ENCODE results near the gene MSRB1.

DNA sequence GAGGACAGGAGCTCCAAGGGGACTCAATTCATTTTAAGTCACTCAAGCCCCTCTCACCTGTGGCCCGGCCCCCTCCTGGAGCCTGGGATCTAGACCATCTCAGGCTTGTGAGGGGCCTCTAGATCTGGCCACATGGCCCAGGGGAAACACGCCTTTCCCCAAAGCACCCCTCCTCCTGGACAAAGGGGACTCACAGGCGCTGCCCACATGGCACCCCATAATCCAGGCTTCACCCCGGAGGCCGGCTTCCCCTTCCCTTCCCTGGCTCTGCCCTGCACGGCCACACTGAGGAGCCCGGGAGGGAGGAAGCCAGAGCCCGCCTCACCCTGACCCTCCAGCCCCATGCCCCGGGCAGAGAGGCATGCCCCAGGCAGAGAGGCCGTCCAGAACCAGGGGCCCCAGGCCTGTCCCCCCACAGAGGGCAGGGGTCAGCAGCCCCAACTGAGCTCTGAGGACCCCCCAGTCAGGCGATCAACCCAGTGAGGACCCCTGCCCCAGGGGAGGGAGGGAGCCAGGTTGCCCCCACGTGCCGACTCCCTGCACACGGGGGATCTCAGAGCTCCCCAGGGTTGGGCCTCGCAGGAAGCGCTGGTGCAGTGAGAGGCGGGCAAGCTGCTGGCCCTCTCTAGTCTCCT is 35.7 kb downstream of the MSRB1 start:
- TF ChIP-seq, protein P1, sequence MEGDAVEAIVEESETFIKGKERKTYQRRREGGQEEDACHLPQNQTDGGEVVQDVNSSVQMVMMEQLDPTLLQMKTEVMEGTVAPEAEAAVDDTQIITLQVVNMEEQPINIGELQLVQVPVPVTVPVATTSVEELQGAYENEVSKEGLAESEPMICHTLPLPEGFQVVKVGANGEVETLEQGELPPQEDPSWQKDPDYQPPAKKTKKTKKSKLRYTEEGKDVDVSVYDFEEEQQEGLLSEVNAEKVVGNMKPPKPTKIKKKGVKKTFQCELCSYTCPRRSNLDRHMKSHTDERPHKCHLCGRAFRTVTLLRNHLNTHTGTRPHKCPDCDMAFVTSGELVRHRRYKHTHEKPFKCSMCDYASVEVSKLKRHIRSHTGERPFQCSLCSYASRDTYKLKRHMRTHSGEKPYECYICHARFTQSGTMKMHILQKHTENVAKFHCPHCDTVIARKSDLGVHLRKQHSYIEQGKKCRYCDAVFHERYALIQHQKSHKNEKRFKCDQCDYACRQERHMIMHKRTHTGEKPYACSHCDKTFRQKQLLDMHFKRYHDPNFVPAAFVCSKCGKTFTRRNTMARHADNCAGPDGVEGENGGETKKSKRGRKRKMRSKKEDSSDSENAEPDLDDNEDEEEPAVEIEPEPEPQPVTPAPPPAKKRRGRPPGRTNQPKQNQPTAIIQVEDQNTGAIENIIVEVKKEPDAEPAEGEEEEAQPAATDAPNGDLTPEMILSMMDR (IDR thresholded peaks at IDR 0.05): no peak
- TF ChIP-seq POLR2A (IDR thresholded peaks at IDR 0.05): no peak

Data from prostate gland (tissue), 2 donors.